BE2C (cell line): ENCODE data around the gene YJEFN3.

Experiments used
- DNase-seq: peaks from one replicate; pipeline ENCODE4 v3.0.0-alpha.2; 2020
- H3K27me3 ChIP-seq: fragments of 250-450 bp; sonication (Bioruptor Pico); 2 replicates; pipeline ENCODE4 v1.5.1; 2020; ENCODE audit warnings: mild to moderate bottlenecking
- H3K36me3 ChIP-seq: fragments of 250-450 bp; sonication (Bioruptor Pico); 2 replicates; pipeline ENCODE4 v1.5.1; 2020; ENCODE audit warnings: mild to moderate bottlenecking
- H3K4me1 ChIP-seq: fragments of 250-450 bp; sonication (Bioruptor Pico); 2 replicates; pipeline ENCODE4 v1.5.1; 2020
- H3K4me3 ChIP-seq: 2 replicates; pipeline ENCODE4 v1.5.1; 2011; ENCODE audit warnings: low read depth, low read length
- H3K9me3 ChIP-seq: fragments of 250-450 bp; sonication (Bioruptor Pico); 2 replicates; pipeline ENCODE4 v1.5.1; 2020
- CTCF ChIP-seq: IDR thresholded peaks from 2 replicates; pipeline ENCODE4 v1.5.1; 2012; ENCODE audit warnings: mild to moderate bottlenecking, low read depth, low read length

YJEFN3 gene

GRCh38 chr19:19559931-19560330, 31.2 kb downstream of the YJEFN3 start:
- H3K9me3 ChIP-seq: no peaks in the 10 kb centered on the region
- no peak for TF ChIP-seq CTCF

GRCh38 chr19:19561946-19562664, 33.4 kb downstream of the YJEFN3 start:
- TF ChIP-seq CTCF: no peak
- H3K27me3 ChIP-seq: no peaks in the 10 kb centered on the region
- no peaks in the 10 kb centered on the region for H3K36me3 ChIP-seq
- H3K4me3 ChIP-seq: no peak overlapping the region
- no peak for DNase-seq
- no peaks in the 10 kb centered on the region for H3K9me3 ChIP-seq
- no peaks in the 10 kb centered on the region for H3K4me1 ChIP-seq

More at GRCh38 chr19:19559931-19560330, 31.2 kb downstream of the YJEFN3 start:
- no peaks in the 10 kb centered on the region for H3K4me1 ChIP-seq
- no peak for DNase-seq
- no peak overlapping the region for H3K4me3 ChIP-seq
- no peaks in the 10 kb centered on the region for H3K36me3 ChIP-seq
- no peaks in the 10 kb centered on the region for H3K27me3 ChIP-seq

- TF ChIP-seq CTCF: no peak
- Histone ChIP-seq H3K9me3 (no peaks in the 10 kb centered on the region), H3K36me3 (no peaks in the 10 kb centered on the region), H3K27me3 (no peaks in the 10 kb centered on the region), H3K4me1 (no peaks in the 10 kb centered on the region), H3K4me3 (no peak overlapping the region)
- DNase-seq: no peak
These were observed 34.1 kb downstream of the YJEFN3 start for GRCh38 chr19:19562665-19563347.

- H3K4me3 ChIP-seq: no peak overlapping the region
- no peaks in the 10 kb centered on the region for H3K9me3 ChIP-seq
- H3K27me3 ChIP-seq: no peaks in the 10 kb centered on the region
- H3K36me3 ChIP-seq: no peaks in the 10 kb centered on the region
- DNase-seq: no peak
- TF ChIP-seq CTCF: no peak
- no peaks in the 10 kb centered on the region for H3K4me1 ChIP-seq
These were observed 34.7 kb downstream of the YJEFN3 start for GRCh38 chr19:19563348-19563848.

GRCh38 chr19:19566306-19566705, 37.6 kb downstream of the YJEFN3 start:
- Histone ChIP-seq H3K27me3 (no peaks in the 10 kb centered on the region), H3K36me3 (no peaks in the 10 kb centered on the region), H3K4me3 (no peak overlapping the region), H3K9me3 (no peaks in the 10 kb centered on the region), H3K4me1 (no peaks in the 10 kb centered on the region)
- TF ChIP-seq CTCF: no peak
- DNase-seq: no peak

GRCh38 chr19:19567391-19567790, 38.7 kb downstream of the YJEFN3 start:
- no peaks in the 10 kb centered on the region for H3K27me3 ChIP-seq
- H3K9me3 ChIP-seq: peaks cover 3% of the 10 kb centered on the region; the same call in 1 of the 2 replicates
- no peak for DNase-seq
- no peak for TF ChIP-seq CTCF
- H3K4me3 ChIP-seq: no peak overlapping the region
- H3K36me3 ChIP-seq: no peaks in the 10 kb centered on the region
- H3K4me1 ChIP-seq: no peaks in the 10 kb centered on the region
